ENCODE data around the gene NDUFA11. TPM values are rescaled to one million over a fixed set of nuclear protein-coding genes. Genes with fewer than 3 reads are reported as not detected.

NDUFA11 gene
- polyA plus RNA-seq, 1 of the 3 experiments (the other 2 are of a cell fraction): 534 TPM

- Histone ChIP-seq H3K9ac (no peak overlapping the region), H3K9me3 (no peaks in the 10 kb centered on the region), H3F3A (replicated peaks; ENCODE audit: insufficient read depth) (no peaks in the 10 kb centered on the region), H3K4me3 (ENCODE audit: low read depth in 2 of 2, low read length in 1 of 2) (no peak overlapping the region), H3K79me2 (ENCODE audit: insufficient read depth) (no peaks in the 10 kb centered on the region), H3K9me2 (no peaks in the 10 kb centered on the region), H3K27me3 (ENCODE audit: insufficient read depth) (no peaks in the 10 kb centered on the region; the same call in 1 of the 2 replicates), H3K4me1 (ENCODE audit: control insufficient read depth in 1 of 2, insufficient read depth in 2 of 2, low read depth in 1 of 2, low read length in 1 of 2) (peaks cover 0 to 6% of the 10 kb centered on the region in 2 experiments; a peak in 1 of 4 replicates), H4K20me1 (ENCODE audit: insufficient read depth) (no peaks in the 10 kb centered on the region), H3K4me2 (no peak overlapping the region), H3K27ac (ENCODE audit: low read depth in 2 of 2, low read length in 1 of 2) (no peak overlapping the region), H3K36me3 (replicated peaks in 1 of 2; ENCODE audit: control insufficient read depth in 1 of 2, insufficient read depth in 2 of 2, low read length in 1 of 2) (no peaks in the 10 kb centered on the region), H2AFZ (ENCODE audit: low read depth) (no peak overlapping the region)
- POLR2A ChIA-PET: no interaction called here
- CTCF ChIA-PET: interaction anchor here (1.5 kb wide), 1 partner anchor 13 kb away, joined by 4 read pairs; no protein-coding TSS in a partner anchor
- 45% methylated on average over 6 of the region's 6 CpGs for WGBS (ENCODE audit: low lambda C conversion rate)
- TF ChIP-seq NRF1 (IDR thresholded peaks at IDR 0.05; ENCODE audit: low read depth, low read length) (no peak), TEAD4 (IDR thresholded peaks at IDR 0.05; ENCODE audit: borderline replicate concordance, insufficient read depth) (no peak), TCF12 (IDR thresholded peaks at IDR 0.05) (no peak), TAF1 (IDR thresholded peaks at IDR 0.05; ENCODE audit: borderline replicate concordance, low read depth, low read length) (no peak), CTCF (IDR thresholded peaks at IDR 0.05) (no peak), SIN3A (IDR thresholded peaks at IDR 0.05; ENCODE audit: borderline replicate concordance, low read depth, low read length) (no peak)
- no peak for DNase-seq
Measured at GRCh38 chr19:5880196-5880595, 23.4 kb downstream of the NDUFA11 start.

- Histone ChIP-seq H3K27ac (ENCODE audit: low read depth in 2 of 2, low read length in 1 of 2) (no peak overlapping the region), H3K9me2 (no peaks in the 10 kb centered on the region), H2AFZ (ENCODE audit: low read depth) (no peak overlapping the region), H3K9me3 (no peaks in the 10 kb centered on the region), H3K9ac (no peak overlapping the region), H3K4me2 (no peak overlapping the region), H3K79me2 (ENCODE audit: insufficient read depth) (no peaks in the 10 kb centered on the region), H3K4me1 (ENCODE audit: control insufficient read depth in 1 of 2, insufficient read depth in 2 of 2, low read depth in 1 of 2, low read length in 1 of 2) (peaks cover 0 to 6% of the 10 kb centered on the region in 2 experiments; a peak in 1 of 4 replicates), H3K27me3 (ENCODE audit: insufficient read depth) (no peaks in the 10 kb centered on the region; the same call in 1 of the 2 replicates), H3K36me3 (replicated peaks in 1 of 2; ENCODE audit: control insufficient read depth in 1 of 2, insufficient read depth in 2 of 2, low read length in 1 of 2) (no peaks in the 10 kb centered on the region), H3K4me3 (ENCODE audit: low read depth in 2 of 2, low read length in 1 of 2) (no peak overlapping the region), H3F3A (replicated peaks; ENCODE audit: insufficient read depth) (no peaks in the 10 kb centered on the region), H4K20me1 (ENCODE audit: insufficient read depth) (no peaks in the 10 kb centered on the region)
- TF ChIP-seq MXI1 (IDR thresholded peaks at IDR 0.05; ENCODE audit: low read depth, low read length) (no peak), RFX5 (IDR thresholded peaks at IDR 0.05; ENCODE audit: low read length) (no peak), MAX (IDR thresholded peaks at IDR 0.05; ENCODE audit: low read depth) (no peak), RXRA (IDR thresholded peaks at IDR 0.05; ENCODE audit: borderline replicate concordance, low read depth) (no peak), NRF1 (IDR thresholded peaks at IDR 0.05; ENCODE audit: low read depth, low read length) (no peak), FOXM1 (IDR thresholded peaks at IDR 0.05; ENCODE audit: low read depth) (no peak), JUND (IDR thresholded peaks at IDR 0.05) (no peak), TAF1 (IDR thresholded peaks at IDR 0.05; ENCODE audit: borderline replicate concordance, low read depth, low read length) (no peak), GATA2 (CRISPR knock-in tag; IDR thresholded peaks at IDR 0.05) (no peak), ELF1 (IDR thresholded peaks at IDR 0.05) (no peak), REST (IDR thresholded peaks at IDR 0.05; ENCODE audit: low read depth, low read length) (no peak), SMC3 (IDR thresholded peaks at IDR 0.05; ENCODE audit: low read depth, low read length) (no peak), TEAD4 (IDR thresholded peaks at IDR 0.05; ENCODE audit: borderline replicate concordance, insufficient read depth) (no peak), GABPA (IDR thresholded peaks at IDR 0.05; ENCODE audit: low read depth) (no peak)
- WGBS (ENCODE audit: low lambda C conversion rate): 80% methylated on average over 5 of the region's 9 CpGs
- POLR2A ChIA-PET: no interaction called here
- CTCF ChIA-PET: no interaction called here
- no peak for DNase-seq
Measured at GRCh38 chr19:5877882-5878281, 25.7 kb downstream of the NDUFA11 start.
